Measurements from ENCODE around the gene TUBAL3. TPM values are rescaled to one million over a fixed set of nuclear protein-coding genes. Genes with fewer than 3 reads are reported as not detected.

Gene TUBAL3
- total and polyA plus RNA-seq, 10 donors = not detected

- no peak overlapping the region for H3K4me3 ChIP-seq
- TF ChIP-seq POLR2A (IDR thresholded peaks at IDR 0.05) = no peak
- TF ChIP-seq CTCF (IDR thresholded peaks at IDR 0.05 in 8 of 11, conservative IDR thresholded peaks at IDR 0.05 in 3 of 11) = no peak
- TF ChIP-seq POLR2AphosphoS5 (IDR thresholded peaks at IDR 0.05) = no peak
- peaks cover 0 to 3% (median 0%) of the 10 kb centered on the region in 8 donors for H3K9me3 ChIP-seq
- intact Hi-C loops (cut with DNase I; ENCODE audit: low total_unique reads) = no loop called here
- no peak overlapping the region for H3K27ac ChIP-seq
- H3K36me3 ChIP-seq = no peaks in the 10 kb centered on the region
- no peaks in the 10 kb centered on the region for H3K27me3 ChIP-seq (replicated peaks in 1 of 7)
- 60 to 91% (median 67%) methylated on average over 3 to 4 of the region's 4 CpGs for WGBS, 5 donors
- H3K4me1 ChIP-seq = no peaks in the 10 kb centered on the region
- no peak for DNase-seq
Measured at GRCh38 chr10:5424751-5425150, 20.1 kb upstream of the TUBAL3 start.

DNA sequence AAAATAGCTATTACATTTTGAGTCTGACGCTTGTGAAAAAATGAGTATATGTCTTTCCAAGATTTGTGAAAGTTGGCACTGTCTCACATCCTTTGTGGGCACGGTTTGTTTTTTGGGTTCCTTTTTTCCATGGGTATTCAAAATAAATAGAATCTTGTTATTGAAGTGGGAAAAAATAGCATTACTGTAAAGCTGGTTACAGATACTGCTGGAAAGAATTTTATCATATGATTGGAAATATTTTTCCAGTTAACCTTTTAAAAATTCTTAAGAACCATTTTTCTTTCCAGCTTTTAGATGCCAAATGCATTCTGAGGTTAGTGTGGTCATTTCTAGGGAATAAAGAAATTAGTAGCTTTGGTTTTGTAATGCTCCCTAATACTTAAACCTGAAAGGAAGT lies 19.1 kb upstream of the TUBAL3 start:
- TF ChIP-seq POLR2A (IDR thresholded peaks at IDR 0.05) (no peak), CTCF (IDR thresholded peaks at IDR 0.05 in 8 of 11, conservative IDR thresholded peaks at IDR 0.05 in 3 of 11) (no peak), POLR2AphosphoS5 (IDR thresholded peaks at IDR 0.05) (no peak)
- no peak overlapping the region for H3K4me3 ChIP-seq
- no peak overlapping the region for H3K27ac ChIP-seq
- H3K9me3 ChIP-seq = peaks cover 0 to 11% (median 8%) of the 10 kb centered on the region in 8 donors
- H3K27me3 ChIP-seq (replicated peaks in 1 of 7) = no peaks in the 10 kb centered on the region
- intact Hi-C loops (cut with DNase I; ENCODE audit: low total_unique reads) = no loop called here
- 24 to 45% (median 33%) methylated on average over 2 of the region's 2 CpGs for WGBS, 5 donors
- no peaks in the 10 kb centered on the region for H3K4me1 ChIP-seq
- no peak for DNase-seq
- no peaks in the 10 kb centered on the region for H3K36me3 ChIP-seq

- intact Hi-C loops (cut with DNase I; ENCODE audit: low total_unique reads) = no loop called here
- Histone ChIP-seq H3K4me3 (no peak overlapping the region), H3K36me3 (no peaks in the 10 kb centered on the region), H3K9me3 (peaks cover 0 to 28% (median 18%) of the 10 kb centered on the region in 8 donors), H3K27me3 (replicated peaks in 1 of 7) (no peaks in the 10 kb centered on the region), H3K27ac (no peak overlapping the region), H3K4me1 (no peaks in the 10 kb centered on the region)
- TF ChIP-seq CTCF (IDR thresholded peaks at IDR 0.05 in 8 of 11, conservative IDR thresholded peaks at IDR 0.05 in 3 of 11) (no peak), POLR2A (IDR thresholded peaks at IDR 0.05) (no peak), POLR2AphosphoS5 (IDR thresholded peaks at IDR 0.05) (no peak)
- no peak for DNase-seq
- WGBS, 5 donors = 85 to 92% (median 90%) methylated on average over 3 of the region's 3 CpGs
Measured at GRCh38 chr10:5419466-5420094, 15.0 kb upstream of the TUBAL3 start.

DNA sequence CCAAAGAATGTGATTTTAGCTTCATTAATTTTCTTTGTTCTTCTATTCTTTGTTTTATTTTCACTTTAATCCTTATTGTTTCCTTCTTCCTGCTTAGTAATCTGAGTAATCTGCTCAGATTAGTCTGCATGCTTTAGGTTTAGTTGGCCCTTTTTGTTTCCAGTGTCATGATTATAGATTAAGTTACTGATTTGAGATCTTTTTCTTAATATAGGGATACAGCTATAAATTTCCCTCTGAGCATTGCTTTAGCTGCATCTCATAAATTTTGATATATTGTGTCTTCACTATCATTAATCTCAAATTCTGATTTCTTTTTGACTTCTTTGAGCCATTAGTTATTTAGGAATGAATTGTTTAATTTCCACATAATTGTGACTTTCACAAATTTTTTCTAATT lies 14.0 kb upstream of the TUBAL3 start:
- intact Hi-C loops (cut with DNase I; ENCODE audit: low total_unique reads) = no loop called here
- no peak overlapping the region for H3K4me3 ChIP-seq
- H3K27me3 ChIP-seq (replicated peaks in 1 of 7) = no peaks in the 10 kb centered on the region
- DNase-seq = no peak
- peaks cover 0 to 28% (median 18%) of the 10 kb centered on the region in 8 donors for H3K9me3 ChIP-seq
- H3K36me3 ChIP-seq = no peaks in the 10 kb centered on the region
- H3K27ac ChIP-seq = no peak overlapping the region
- no peak for TF ChIP-seq POLR2AphosphoS5 (IDR thresholded peaks at IDR 0.05)
- peaks cover 0 to 6% (median 1%) of the 10 kb centered on the region in 6 donors for H3K4me1 ChIP-seq

Measured in spleen (tissue), 11 donors.